ENCODE data around the gene GNAO1.

The GNAO1 gene

DNA sequence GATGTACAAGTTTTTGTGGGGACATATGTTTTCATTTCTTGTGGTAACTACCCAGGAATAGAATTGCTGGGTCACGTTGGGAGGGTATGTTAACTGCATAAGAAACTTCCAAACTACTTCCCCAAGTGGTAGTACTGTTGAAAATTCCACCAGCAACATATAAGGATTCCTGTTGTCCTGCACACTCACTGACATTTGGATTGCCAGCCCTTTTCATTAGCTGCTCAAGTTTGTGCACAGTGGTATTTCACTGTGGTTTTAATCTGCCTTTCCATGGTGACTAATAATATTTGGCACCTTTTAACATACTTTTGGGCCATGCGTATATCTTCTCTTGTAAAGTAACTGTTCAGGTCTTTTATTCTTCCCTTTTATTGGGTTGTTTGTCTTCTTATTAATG lies 103.3 kb downstream of the GNAO1 start:
- no peak for DNase-seq (ENCODE audit: low read depth)

DNA sequence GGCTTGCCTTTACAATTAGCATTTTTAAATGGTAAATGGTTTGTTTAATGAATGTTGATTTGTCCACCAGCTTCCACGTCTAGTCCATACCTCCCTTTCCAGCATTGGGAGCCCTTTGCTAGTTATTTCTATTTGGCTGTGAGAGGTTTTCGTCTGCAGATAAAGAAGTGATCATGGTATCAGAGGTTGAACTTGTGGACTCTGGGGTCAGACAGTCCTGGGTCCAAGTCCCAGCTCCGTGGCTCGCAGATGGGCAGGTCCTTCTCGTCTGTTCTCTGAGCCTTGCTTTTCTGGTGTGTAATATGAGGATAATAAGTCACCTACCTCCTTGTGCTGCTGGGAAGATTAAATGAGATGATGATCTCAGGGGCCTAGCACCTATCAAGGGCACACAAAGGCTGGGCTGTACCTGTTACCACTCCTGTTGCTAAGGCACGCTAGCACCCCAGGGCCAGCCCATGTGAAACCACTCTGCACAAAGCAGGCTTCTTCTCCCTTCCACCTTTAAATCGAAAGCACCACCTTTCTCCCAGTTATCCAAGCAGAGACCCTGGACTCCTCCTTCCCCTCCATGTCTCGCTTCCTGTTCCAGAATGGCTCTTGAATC lies 103.9 kb downstream of the GNAO1 start:
- DNase-seq (ENCODE audit: low read depth): no peak

- DNase-seq (ENCODE audit: low read depth): no peak
Observed at GRCh38 chr16:56295739-56296527, 104.6 kb downstream of the GNAO1 start.

DNA sequence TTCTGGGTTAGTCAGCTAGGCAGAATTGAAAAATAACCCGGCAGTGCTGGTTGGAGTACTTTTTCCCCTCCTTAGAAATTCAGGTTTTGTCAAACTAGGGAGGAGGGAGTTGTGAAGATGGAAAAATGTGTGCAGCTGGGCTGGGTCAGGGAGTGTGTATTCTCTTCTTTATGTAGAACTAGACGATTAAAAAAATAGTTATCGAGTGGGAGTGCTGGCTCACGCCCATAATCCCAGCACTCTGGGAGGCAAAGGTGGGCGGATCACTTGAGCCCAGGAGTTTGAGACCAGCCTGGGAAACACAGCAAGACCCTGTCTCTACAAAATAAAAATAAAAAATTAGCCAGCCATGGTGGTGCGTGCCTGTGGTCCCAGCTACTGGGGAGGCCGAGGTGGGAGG lies 106.4 kb downstream of the GNAO1 start:
- no peak for DNase-seq (ENCODE audit: low read depth)

- DNase-seq (ENCODE audit: low read depth): no peak
Observed at GRCh38 chr16:56298116-56298515, 106.8 kb downstream of the GNAO1 start.

GRCh38 chr16:56298948-56299596 lies 107.8 kb downstream of the GNAO1 start:
- no peak for DNase-seq (ENCODE audit: low read depth)

GRCh38 chr16:56300242-56300623 lies 108.9 kb downstream of the GNAO1 start:
- no peak for DNase-seq (ENCODE audit: low read depth)

GRCh38 chr16:56300891-56301850 lies 109.9 kb downstream of the GNAO1 start:
- DNase-seq (ENCODE audit: low read depth): no peak

GRCh38 chr16:56302506-56302905 lies 111.2 kb downstream of the GNAO1 start:
- DNase-seq (ENCODE audit: low read depth): no peak

- DNase-seq (ENCODE audit: low read depth): no peak
Observed at GRCh38 chr16:56303066-56303715, 111.9 kb downstream of the GNAO1 start.

DNA sequence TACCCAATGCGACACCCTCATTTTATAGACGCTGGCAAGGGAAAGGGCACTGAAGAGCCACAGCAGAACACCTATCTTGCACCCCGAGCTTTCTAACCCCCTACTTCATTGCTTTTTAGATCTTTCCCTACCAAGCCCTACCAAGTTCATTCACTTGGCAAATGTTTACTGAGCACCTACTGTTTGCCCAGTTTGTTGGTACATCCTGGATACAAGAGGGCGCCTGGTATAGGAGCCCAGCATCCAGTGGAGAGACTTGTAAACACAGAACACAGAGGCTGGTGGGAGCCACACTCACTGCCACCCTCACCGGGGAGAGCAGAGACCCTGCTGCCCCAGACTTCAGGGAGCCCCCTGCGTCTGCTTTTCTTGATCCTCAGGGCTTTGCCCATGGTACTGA lies 112.6 kb downstream of the GNAO1 start:
- DNase-seq (ENCODE audit: low read depth): no peak

GRCh38 chr16:56305956-56306565 lies 114.8 kb downstream of the GNAO1 start:
- DNase-seq (ENCODE audit: low read depth): no peak

DNA sequence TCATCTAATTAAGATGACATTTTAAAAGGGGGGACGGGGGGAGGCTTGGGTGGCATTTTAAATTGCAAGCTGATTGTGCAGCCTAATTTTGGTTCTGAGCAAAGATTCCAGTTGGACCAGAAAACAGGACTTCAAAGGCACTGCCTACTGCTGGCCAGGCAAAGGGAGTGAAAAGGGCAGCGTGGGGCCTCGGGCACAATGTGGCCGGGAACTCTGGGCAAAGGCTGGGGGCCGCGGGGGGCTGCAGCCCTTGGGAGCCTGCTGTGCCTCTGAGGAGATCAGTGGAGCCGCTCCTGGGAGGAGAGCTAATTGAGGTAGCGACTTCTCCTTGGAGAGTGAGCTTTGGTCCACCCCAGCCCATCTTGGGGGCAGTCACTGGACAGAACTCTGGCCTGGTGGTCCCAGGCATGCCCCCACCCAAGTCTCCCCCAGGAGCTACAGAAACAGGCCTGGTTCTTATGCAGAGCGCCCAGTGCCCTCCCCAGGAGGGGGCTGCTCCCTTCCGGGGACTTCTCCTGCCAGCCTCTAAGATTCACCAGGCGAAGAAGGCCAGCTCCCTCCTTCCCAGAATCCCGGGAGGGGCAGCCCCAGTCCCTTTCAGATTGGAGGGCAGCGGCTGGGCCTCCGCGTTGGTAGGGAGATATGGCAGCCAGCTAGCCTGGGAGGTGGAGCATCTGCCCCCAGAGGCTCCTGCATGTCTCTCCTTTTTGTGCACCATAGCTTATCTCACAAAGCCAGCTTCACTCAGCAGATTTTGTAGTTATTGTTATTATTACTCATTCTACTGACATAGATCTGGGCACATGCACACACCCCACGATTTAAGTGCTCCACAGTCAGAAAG lies 115.6 kb downstream of the GNAO1 start:
- DNase-seq (ENCODE audit: low read depth): no peak

GRCh38 chr16:56307534-56307873 lies 116.2 kb downstream of the GNAO1 start:
- no peak for DNase-seq (ENCODE audit: low read depth)

DNA sequence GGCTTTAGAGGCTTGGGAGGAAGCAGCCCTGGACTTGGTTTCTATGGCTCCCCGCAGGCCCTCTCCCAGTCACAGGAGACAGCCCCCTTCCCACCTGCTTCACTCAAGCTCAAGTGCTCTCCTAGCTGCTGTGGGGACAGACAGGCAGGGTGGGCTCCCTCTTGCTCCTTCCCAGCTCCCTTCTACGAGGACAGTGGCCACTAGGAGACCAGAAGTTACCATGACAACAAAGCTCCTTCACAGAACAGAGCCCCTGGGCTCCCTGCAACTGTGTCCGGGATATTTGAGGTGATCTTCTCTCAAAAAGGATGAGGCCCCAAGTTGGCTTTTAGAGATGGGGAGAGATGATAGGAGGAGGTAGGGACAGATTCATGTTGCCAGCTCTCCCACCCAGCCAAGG lies 117.7 kb downstream of the GNAO1 start:
- no peak for DNase-seq (ENCODE audit: low read depth)

DNA sequence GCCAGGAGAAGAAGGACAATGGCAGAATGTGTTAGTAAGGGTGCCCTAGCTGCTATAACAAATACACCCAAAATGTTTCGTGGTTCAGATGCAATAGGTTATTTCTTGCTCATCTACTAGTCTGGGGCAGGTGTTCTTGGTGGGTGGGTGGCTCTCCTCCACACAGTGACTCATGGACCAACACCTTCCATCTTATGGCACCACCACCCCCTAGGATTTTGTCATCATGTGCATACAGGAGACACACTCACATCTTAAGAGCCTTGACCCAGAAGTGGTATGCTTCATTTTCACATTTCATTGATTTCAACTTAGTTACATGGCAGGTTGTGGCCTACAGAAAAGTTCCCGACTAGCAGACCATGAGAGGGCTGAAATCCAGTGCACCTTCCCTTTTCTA lies 119.4 kb downstream of the GNAO1 start:
- DNase-seq (ENCODE audit: low read depth): no peak

GRCh38 chr16:56311208-56312027 lies 120.1 kb downstream of the GNAO1 start:
- DNase-seq (ENCODE audit: low read depth): no peak

DNA sequence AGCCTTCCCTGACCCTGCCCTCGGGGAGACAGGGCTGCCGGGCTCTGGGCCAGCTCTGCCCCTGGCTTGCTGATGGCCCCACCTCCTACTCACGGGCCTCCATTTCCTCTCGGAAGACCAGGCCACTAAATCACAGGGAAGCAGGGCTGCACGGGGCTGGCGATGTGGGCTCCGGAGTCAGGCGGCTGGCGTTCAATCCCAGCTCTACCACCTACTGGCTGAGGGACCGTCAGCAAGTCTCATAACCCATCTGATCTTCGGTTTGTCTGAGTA lies 120.7 kb downstream of the GNAO1 start:
- no peak for DNase-seq (ENCODE audit: low read depth)

- no peak for DNase-seq (ENCODE audit: low read depth)
Observed at GRCh38 chr16:56312556-56312955, 121.3 kb downstream of the GNAO1 start.
